Mesenchymal stem cell (in vitro differentiated cells and primary cell): ENCODE results near the gene COX19.

ENCODE experiments used
- DNase-seq: peaks from one replicate; pipeline ENCODE4 v3.0.0-alpha.2; 2013
- H2AFZ ChIP-seq: one replicate; pipeline ENCODE4 v1.6.1; 2013; ENCODE audit warnings: low read depth, mild to moderate bottlenecking, control low read depth, inconsistent platforms, low read length, moderate library complexity
- H2AK5ac ChIP-seq: 2 replicates; pipeline ENCODE4 v1.6.1; 2013; ENCODE audit warnings: low read length, moderate library complexity, mild to moderate bottlenecking, inconsistent platforms; ENCODE audit not compliant: severe bottlenecking
- H2BK120ac ChIP-seq: one replicate; pipeline ENCODE4 v1.6.1; 2013; ENCODE audit warnings: low read depth, mild to moderate bottlenecking, inconsistent platforms, low read length, moderate library complexity
- H2BK12ac ChIP-seq, 2 experiments: one replicate each; pipeline ENCODE4 v1.6.1; 2013; ENCODE audit warnings: inconsistent platforms in 2 of 2, low read length in 2 of 2, mild to moderate bottlenecking in 2 of 2, moderate library complexity in 2 of 2, control low read depth in 1 of 2
- H2BK15ac ChIP-seq: one replicate; pipeline ENCODE4 v1.6.1; 2013; ENCODE audit warnings: mild to moderate bottlenecking, low read depth, inconsistent platforms; ENCODE audit not compliant: poor library complexity, severe bottlenecking
- H2BK5ac ChIP-seq: 2 replicates; pipeline ENCODE4 v1.6.1; 2013; ENCODE audit warnings: low read depth, mild to moderate bottlenecking, low read length, control low read depth, inconsistent platforms; ENCODE audit not compliant: poor library complexity, severe bottlenecking
- H3K14ac ChIP-seq, 2 experiments: one replicate each; pipeline ENCODE4 v1.6.1; 2013; ENCODE audit warnings: inconsistent platforms in 2 of 2, low read length in 2 of 2, control low read depth in 1 of 2, mild to moderate bottlenecking in 1 of 2, moderate library complexity in 1 of 2
- H3K18ac ChIP-seq, 2 experiments: one replicate each; pipeline ENCODE4 v1.6.1; 2013; ENCODE audit warnings: inconsistent platforms in 2 of 2, low read length in 2 of 2, control low read depth in 1 of 2, low read depth in 1 of 2, mild to moderate bottlenecking in 1 of 2
- H3K23ac ChIP-seq, 2 experiments: one replicate each; pipeline ENCODE4 v1.6.1; 2013; ENCODE audit warnings: inconsistent platforms in 2 of 2, low read length in 2 of 2, mild to moderate bottlenecking in 2 of 2, moderate library complexity in 2 of 2, control low read depth in 1 of 2
- H3K27ac ChIP-seq: 2 replicates; pipeline ENCODE4 v1.5.1; 2013; ENCODE audit warnings: mild to moderate bottlenecking, moderate library complexity, low read length, control low read depth, inconsistent platforms; ENCODE audit not compliant: poor library complexity, severe bottlenecking
- H3K27me3 ChIP-seq, 2 experiments: 2 replicates each; pipeline versions ENCODE4 v1.6.1 to v1.7.0; 2013; ENCODE audit warnings: low read length in 2 of 2, mild to moderate bottlenecking in 2 of 2, moderate library complexity in 2 of 2, control low read depth in 1 of 2, inconsistent platforms in 1 of 2; ENCODE audit not compliant: control insufficient read depth in 1 of 2, insufficient read depth in 1 of 2
- H3K36me3 ChIP-seq, 2 experiments: 2 replicates each; pipeline versions ENCODE4 v1.6.1 to v1.7.0; 2013; ENCODE audit warnings: low read length in 2 of 2, control low read depth in 1 of 2, inconsistent platforms in 1 of 2, low read depth in 1 of 2, mild to moderate bottlenecking in 1 of 2; ENCODE audit not compliant: insufficient read depth in 2 of 2, control insufficient read depth in 1 of 2
- H3K4ac ChIP-seq, 2 experiments: one replicate each; pipeline ENCODE4 v1.6.1; 2013; ENCODE audit warnings: inconsistent platforms in 2 of 2, low read length in 2 of 2, mild to moderate bottlenecking in 2 of 2, moderate library complexity in 2 of 2, control low read depth in 1 of 2, low read depth in 1 of 2
- H3K4me1 ChIP-seq: 2 replicates; pipeline ENCODE4 v1.6.1; 2013; ENCODE audit warnings: low read depth, low read length, control low read depth; ENCODE audit not compliant: control insufficient read depth, insufficient read depth
- H3K4me2 ChIP-seq: 2 replicates; pipeline ENCODE4 v1.6.1; 2013; ENCODE audit warnings: low read length, mild to moderate bottlenecking, inconsistent platforms; ENCODE audit not compliant: poor library complexity, severe bottlenecking
- H3K4me3 ChIP-seq, 2 experiments: 2 replicates each; pipeline versions ENCODE4 v1.5.1 to v1.7.0; 2013; ENCODE audit warnings: low read length in 2 of 2, mild to moderate bottlenecking in 2 of 2, control low read depth in 1 of 2, low read depth in 1 of 2; ENCODE audit not compliant: insufficient read depth in 1 of 2
- H3K79me1 ChIP-seq: replicated peaks from 2 replicates; pipeline ENCODE4 v1.6.1; 2013; ENCODE audit warnings: mild to moderate bottlenecking, control low read depth, low read length, inconsistent platforms; ENCODE audit not compliant: poor library complexity, severe bottlenecking
- H3K9ac ChIP-seq: 2 replicates; pipeline ENCODE4 v1.7.0; 2013; ENCODE audit warnings: mild to moderate bottlenecking, low read length, moderate library complexity
- H3K9me3 ChIP-seq: 2 replicates; pipeline ENCODE4 v1.7.0; 2013; ENCODE audit warnings: mild to moderate bottlenecking, low read length; ENCODE audit not compliant: control insufficient read depth
- H4K8ac ChIP-seq: one replicate; pipeline ENCODE4 v1.6.1; 2013; ENCODE audit warnings: inconsistent platforms, mild to moderate bottlenecking, low read length, moderate library complexity
- H4K91ac ChIP-seq: one replicate; pipeline ENCODE4 v1.6.1; 2013; ENCODE audit warnings: mild to moderate bottlenecking, low read length, inconsistent platforms
- WGBS: methylation state at CpG from one replicate; pipeline ENCODE4 v1.1.7; 2013; ENCODE audit warnings: mixed read lengths; 5-methylcytosine and 5-hydroxymethylcytosine counted together

Gene COX19

DNA sequence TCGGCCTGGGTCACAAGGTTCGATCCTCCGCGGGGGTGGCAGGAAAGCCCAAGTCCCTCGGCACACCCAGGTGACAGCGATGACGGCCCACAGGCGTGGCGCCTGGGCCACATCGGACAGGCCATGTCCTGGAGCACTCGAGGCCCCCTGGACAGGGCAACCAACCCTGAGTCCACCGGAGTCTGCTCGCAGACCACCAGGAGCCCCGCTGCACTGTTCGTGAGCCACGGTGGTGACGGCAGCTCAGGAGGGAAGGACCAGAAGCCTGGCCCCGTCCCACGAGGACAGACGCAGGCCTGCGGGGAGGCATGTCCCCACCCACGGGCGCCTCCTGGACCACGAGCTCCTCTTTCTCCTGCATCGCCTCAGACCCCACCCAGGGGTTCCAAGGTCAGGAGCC, 46.6 kb upstream of the COX19 start:
- Histone ChIP-seq H2BK120ac (no peak overlapping the region), H3K18ac (no peak overlapping the region), H3K27ac (no peak overlapping the region), H3K14ac (no peak overlapping the region), H3K4me1 (peaks cover 9% of the 10 kb centered on the region), H3K27me3 (no peaks in the 10 kb centered on the region), H2AK5ac (no peak overlapping the region), H2BK12ac (no peak overlapping the region), H2BK5ac (no peak overlapping the region), H3K9ac (no peak overlapping the region), H3K9me3 (no peaks in the 10 kb centered on the region), H3K23ac (no peak overlapping the region), H4K91ac (no peak overlapping the region), H3K36me3 (peaks cover 29 to 82% of the 10 kb centered on the region in 2 experiments), H2BK15ac (no peak overlapping the region), H4K8ac (no peak overlapping the region), H3K4ac (no peak overlapping the region), H2AFZ (no peak overlapping the region), H3K4me3 (no peak overlapping the region), H3K4me2 (no peak overlapping the region), H3K79me1 (peaks cover 71% of the 10 kb centered on the region)
- DNase-seq = no peak
- 95% methylated on average over 25 of the region's 25 CpGs for WGBS

DNA sequence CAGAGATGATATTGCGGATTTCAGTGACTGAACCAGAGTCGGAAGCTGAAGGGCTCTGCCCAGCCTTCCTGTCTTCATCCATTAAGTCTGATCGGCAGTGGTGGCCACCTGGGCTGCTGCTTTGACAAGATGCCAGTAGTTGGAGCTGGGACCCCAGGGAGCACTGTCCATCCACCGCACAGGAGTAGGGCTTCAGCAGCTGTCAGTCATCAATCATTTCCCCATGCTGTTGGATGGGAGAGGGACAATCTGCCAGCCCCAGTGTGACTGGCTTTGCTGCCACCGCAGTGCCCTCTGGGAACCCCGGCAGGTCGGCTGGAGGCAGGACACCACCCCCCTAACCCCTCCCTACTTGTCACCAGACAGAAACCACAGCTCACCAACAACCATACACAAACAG, 46.0 kb upstream of the COX19 start:
- Histone ChIP-seq H3K4me1 (peaks cover 11% of the 10 kb centered on the region), H2BK12ac (no peak overlapping the region), H2AFZ (no peak overlapping the region), H4K91ac (no peak overlapping the region), H3K4me3 (no peak overlapping the region), H3K79me1 (peaks cover 72% of the 10 kb centered on the region), H3K9ac (no peak overlapping the region), H2AK5ac (no peak overlapping the region), H2BK120ac (no peak overlapping the region), H3K4me2 (no peak overlapping the region), H3K36me3 (peaks cover 26 to 85% of the 10 kb centered on the region in 2 experiments), H3K4ac (no peak overlapping the region), H3K18ac (no peak overlapping the region), H3K27me3 (no peaks in the 10 kb centered on the region), H3K9me3 (no peaks in the 10 kb centered on the region), H3K27ac (no peak overlapping the region), H4K8ac (no peak overlapping the region), H2BK15ac (no peak overlapping the region), H3K14ac (no peak overlapping the region), H3K23ac (no peak overlapping the region), H2BK5ac (no peak overlapping the region)
- DNase-seq = no peak
- WGBS = 96% methylated on average over 7 of the region's 7 CpGs

DNA sequence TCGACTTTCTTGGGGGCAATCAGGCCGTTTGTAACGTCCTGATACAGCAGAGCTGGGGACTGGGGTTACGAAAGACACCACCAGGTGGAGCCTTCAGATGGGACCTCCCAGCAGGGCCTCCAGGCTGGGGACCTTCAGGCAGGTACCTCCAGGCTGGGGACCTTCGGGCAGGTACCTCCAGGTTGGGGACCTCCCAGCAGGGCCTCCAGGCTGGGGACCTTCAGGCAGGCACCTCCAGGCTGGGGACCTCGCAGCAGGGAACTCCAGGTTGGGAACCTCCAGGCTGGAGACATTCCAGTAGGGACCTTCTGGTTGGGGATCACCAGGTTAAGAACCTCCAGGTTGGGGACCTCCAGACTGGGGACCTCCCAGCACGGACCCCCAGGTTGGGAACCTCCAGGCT, 45.5 kb upstream of the COX19 start:
- H4K91ac ChIP-seq = no peak overlapping the region

DNA sequence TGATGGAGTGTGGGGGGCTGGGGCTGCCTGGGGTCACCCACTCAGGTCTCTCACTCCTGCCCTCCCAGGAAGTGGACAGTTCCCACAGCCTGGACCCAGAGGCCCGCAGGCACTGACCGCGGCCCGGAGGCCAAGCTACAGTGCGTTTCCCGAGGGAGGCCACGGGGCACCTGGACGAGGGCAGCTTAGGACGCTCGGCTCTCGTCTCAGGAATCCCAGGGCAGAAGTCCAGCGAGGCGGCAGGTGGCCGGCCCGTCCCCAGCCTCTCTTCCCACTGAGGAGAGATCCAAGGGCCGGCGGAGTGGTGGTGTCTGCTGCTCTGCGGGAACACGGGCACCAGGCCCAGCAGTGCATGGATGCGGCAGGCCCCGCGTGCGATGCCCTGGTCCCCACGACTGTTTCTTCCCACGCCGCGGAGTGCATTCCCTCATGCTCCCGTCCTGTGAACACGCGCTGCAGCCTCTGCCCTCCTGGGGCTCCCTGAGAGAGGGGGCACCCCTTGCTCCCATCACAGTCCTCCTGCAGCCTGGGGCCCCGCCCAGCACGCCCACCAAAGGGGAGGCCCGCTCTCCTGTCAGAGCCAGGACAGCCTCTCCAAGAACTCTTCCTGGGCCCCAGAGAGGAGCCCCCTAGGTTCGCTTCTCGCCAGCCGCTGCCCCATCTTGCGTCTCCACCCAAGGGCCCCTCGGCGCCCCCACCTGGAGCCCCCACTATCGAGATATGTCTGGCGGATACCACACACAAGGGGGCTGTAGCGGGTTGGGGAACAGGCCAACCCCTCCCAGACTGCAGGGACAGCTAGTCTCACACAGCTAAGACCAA, 44.7 kb upstream of the COX19 start:
- Histone ChIP-seq H3K14ac (no peak overlapping the region), H3K27ac (no peak overlapping the region), H2BK15ac (no peak overlapping the region), H4K91ac (no peak overlapping the region), H3K4me3 (peak overlapping the region in 1 of 2 experiments; percentile 16), H3K9ac (no peak overlapping the region), H3K23ac (no peak overlapping the region), H3K27me3 (no peaks in the 10 kb centered on the region), H3K36me3 (peaks cover 14 to 75% of the 10 kb centered on the region in 2 experiments), H3K4me2 (no peak overlapping the region), H3K18ac (no peak overlapping the region), H3K4me1 (peaks cover 24% of the 10 kb centered on the region), H3K4ac (no peak overlapping the region), H2AK5ac (no peak overlapping the region), H3K9me3 (no peaks in the 10 kb centered on the region), H2AFZ (no peak overlapping the region), H3K79me1 (peaks cover 72% of the 10 kb centered on the region), H2BK5ac (no peak overlapping the region), H2BK12ac (no peak overlapping the region), H2BK120ac (no peak overlapping the region), H4K8ac (peak overlapping the region; percentile 0)
- WGBS = 95% methylated on average over 42 of the region's 42 CpGs
- DNase-seq = no peak

More for the DNA sequence above, 45.5 kb upstream of the COX19 start:
- no peak for DNase-seq
- H2AFZ ChIP-seq = no peak overlapping the region
- H3K9me3 ChIP-seq = no peaks in the 10 kb centered on the region
- no peak overlapping the region for H2AK5ac ChIP-seq
- no peak overlapping the region for H2BK12ac ChIP-seq
- peaks cover 15% of the 10 kb centered on the region for H3K4me1 ChIP-seq
- H2BK15ac ChIP-seq = no peak overlapping the region
- H2BK120ac ChIP-seq = no peak overlapping the region
- H3K79me1 ChIP-seq = peaks cover 71% of the 10 kb centered on the region
- H3K4me2 ChIP-seq = no peak overlapping the region
- no peak overlapping the region for H3K4ac ChIP-seq
- H3K4me3 ChIP-seq = no peak overlapping the region
- WGBS = 90% methylated on average over 7 of the region's 7 CpGs
- H3K18ac ChIP-seq = no peak overlapping the region
- peaks cover 21 to 82% of the 10 kb centered on the region in 2 experiments for H3K36me3 ChIP-seq
- no peaks in the 10 kb centered on the region for H3K27me3 ChIP-seq
- no peak overlapping the region for H3K27ac ChIP-seq
- H3K23ac ChIP-seq = no peak overlapping the region
- no peak overlapping the region for H2BK5ac ChIP-seq
- no peak overlapping the region for H4K8ac ChIP-seq
- no peak overlapping the region for H3K9ac ChIP-seq
- no peak overlapping the region for H3K14ac ChIP-seq
